ENCODE measurements around the gene BEND6.
A peak's percentile ranks its signal among the peaks of the same experiment; 100 is the strongest.

GRCh38 chr6:56956491-56956890, 1.6 kb downstream of the BEND6 start:
- no peak for TF ChIP-seq CREB1 (IDR thresholded peaks at IDR 0.05)
- peak in 1 of 3 experiments; percentile 11; a peak in 1 of 4 replicates for TF ChIP-seq CTCF (IDR thresholded peaks at IDR 0.05; ENCODE audit: control extremely low read depth in 1 of 3, insufficient read depth in 1 of 3, low read depth in 1 of 3, low read length in 3 of 3)
- TF ChIP-seq ZNF274 (IDR thresholded peaks at IDR 0.05; ENCODE audit: borderline replicate concordance, extremely low read depth, low read length), result no peak
- TF ChIP-seq EP300 (IDR thresholded peaks at IDR 0.05; ENCODE audit: borderline replicate concordance in 1 of 2, low read depth in 2 of 2, low read length in 2 of 2), result no peak
- TF ChIP-seq POLR2A (IDR thresholded peaks at IDR 0.05; ENCODE audit: control extremely low read depth in 1 of 2, low read depth in 2 of 2, low read length in 2 of 2), result no peak
- TF ChIP-seq MAX (IDR thresholded peaks at IDR 0.05), result no peak
- TF ChIP-seq ATF2 (IDR thresholded peaks at IDR 0.05; ENCODE audit: low read length), result no peak
- TF ChIP-seq MAFK (IDR thresholded peaks at IDR 0.05; ENCODE audit: low read depth, low read length), result no peak
- TF ChIP-seq CHD7 (IDR thresholded peaks at IDR 0.05; ENCODE audit: insufficient replicate concordance, low read length), result no peak
- TF ChIP-seq SP1 (IDR thresholded peaks at IDR 0.05; ENCODE audit: low read depth, low read length), result no peak
